Measurements from ENCODE around the gene CD2AP.
"Not testable (repeated sequence)": the region's sequence is repeated elsewhere in the genome, so short reads cannot be mapped to it uniquely, and the experiment has no call there.

Gene CD2AP

GRCh38 chr6:47566602-47567001 lies 89.0 kb downstream of the CD2AP start:
- not testable (repeated sequence) for DNase-seq (ENCODE audit: low read depth)

GRCh38 chr6:47567586-47567985 lies 90.0 kb downstream of the CD2AP start:
- DNase-seq (ENCODE audit: low read depth): no peak

GRCh38 chr6:47571488-47571887 lies 93.9 kb downstream of the CD2AP start:
- DNase-seq (ENCODE audit: low read depth): peak; percentile 33

- DNase-seq (ENCODE audit: low read depth): no peak
Measured at GRCh38 chr6:47573109-47573508, 95.5 kb downstream of the CD2AP start.

GRCh38 chr6:47574789-47575188 lies 97.2 kb downstream of the CD2AP start:
- DNase-seq (ENCODE audit: low read depth): no peak

GRCh38 chr6:47579040-47579439 lies 101.5 kb downstream of the CD2AP start:
- DNase-seq (ENCODE audit: low read depth): no peak

GRCh38 chr6:47581591-47581990 lies 104.0 kb downstream of the CD2AP start:
- no peak for DNase-seq (ENCODE audit: low read depth)

- DNase-seq (ENCODE audit: low read depth): peak; percentile 17
Measured at GRCh38 chr6:47587493-47587892, 109.9 kb downstream of the CD2AP start.

GRCh38 chr6:47592131-47592840 lies 114.7 kb downstream of the CD2AP start:
- no peak for DNase-seq (ENCODE audit: low read depth)

GRCh38 chr6:47593979-47594378 lies 116.4 kb downstream of the CD2AP start:
- no peak for DNase-seq (ENCODE audit: low read depth)

GRCh38 chr6:47595785-47596184 lies 118.2 kb downstream of the CD2AP start:
- no peak for DNase-seq (ENCODE audit: low read depth)

GRCh38 chr6:47598367-47598766 lies 120.8 kb downstream of the CD2AP start:
- no peak for DNase-seq (ENCODE audit: low read depth)

GRCh38 chr6:47599512-47599911 lies 121.9 kb downstream of the CD2AP start:
- no peak for DNase-seq (ENCODE audit: low read depth)

- DNase-seq (ENCODE audit: low read depth): no peak
Measured at GRCh38 chr6:47603227-47603626, 125.6 kb downstream of the CD2AP start.

- peak; percentile 12 for DNase-seq (ENCODE audit: low read depth)
Measured at GRCh38 chr6:47603995-47604394, 126.4 kb downstream of the CD2AP start.

GRCh38 chr6:47621838-47622449 lies 144.4 kb downstream of the CD2AP start:
- DNase-seq (ENCODE audit: low read depth): no peak

- DNase-seq (ENCODE audit: low read depth): no peak
Measured at GRCh38 chr6:47626782-47627181, 149.2 kb downstream of the CD2AP start.

GRCh38 chr6:47628448-47629272 lies 151.1 kb downstream of the CD2AP start:
- no peak for DNase-seq (ENCODE audit: low read depth)

GRCh38 chr6:47629954-47630353 lies 152.4 kb downstream of the CD2AP start:
- DNase-seq (ENCODE audit: low read depth): no peak

- DNase-seq (ENCODE audit: low read depth): no peak
Measured at GRCh38 chr6:47630587-47630986, 153.0 kb downstream of the CD2AP start.

GRCh38 chr6:47631269-47631772 lies 153.7 kb downstream of the CD2AP start:
- DNase-seq (ENCODE audit: low read depth): peak; percentile 42

- no peak for DNase-seq (ENCODE audit: low read depth)
Measured at GRCh38 chr6:47631797-47632196, 154.2 kb downstream of the CD2AP start.

- no peak for DNase-seq (ENCODE audit: low read depth)
Measured at GRCh38 chr6:47633141-47633540, 155.6 kb downstream of the CD2AP start.
